Tibial artery (tissue), 4 donors: ENCODE results near the gene TSHZ1.

ENCODE experiments used
- DNase-seq, 2 donors: peaks; one replicate each; pipeline ENCODE4 v3.0.0-alpha.2; 2019
- H3K27ac ChIP-seq, 2 donors: fragments of 200-600 bp; sonication (generic) in 1 of 2; 1 replicate in 1 of 2; 2 replicates in 1 of 2; pipeline ENCODE4 v1.5.1; 2018 to 2019; ENCODE audit warnings: mild to moderate bottlenecking in 1 of 2
- H3K27me3 ChIP-seq, 2 donors: fragments of 200-600 bp; sonication (generic) in 1 of 2; one replicate each; pipeline versions ENCODE4 v1.5.1 to v1.6.0; 2016 to 2019
- H3K36me3 ChIP-seq, 3 donors: fragments of 200-600 bp; sonication (generic) in 2 of 3; one replicate each; pipeline ENCODE4 v1.5.1; 2016 to 2019; ENCODE audit warnings: mild to moderate bottlenecking in 2 of 3
- H3K4me1 ChIP-seq, 4 donors: fragments of 200-600 bp; sonication (generic) in 2 of 4; 1 replicate in 3 of 4; 2 replicates in 1 of 4; pipeline ENCODE4 v1.5.1; 2016 to 2019
- H3K4me3 ChIP-seq, 2 donors: fragments of 200-600 bp; sonication (generic) in 1 of 2; 1 replicate in 1 of 2; 2 replicates in 1 of 2; pipeline ENCODE4 v1.5.1; 2018 to 2019; ENCODE audit warnings: mild to moderate bottlenecking in 2 of 2
- H3K9me3 ChIP-seq, 3 donors: fragments of 200-600 bp; sonication (generic) in 1 of 3; one replicate each; pipeline ENCODE4 v1.5.1; 2016 to 2019
- CTCF ChIP-seq, 2 experiments: fragments of 200-600 bp in 1 of 2; fragments of 450-650 bp in 1 of 2; IDR thresholded peaks; one replicate each; pipeline ENCODE4 v1.5.1; 2017 to 2019; ENCODE audit warnings: antibody characterized with exemption in 2 of 2, mild to moderate bottlenecking in 1 of 2, moderate library complexity in 1 of 2
- intact Hi-C: fragments of 100-400 bp; cut with DNase I; formaldehyde crosslinking; loops from one replicate; pipeline ENCODE4 v1.15.0; 2023; ENCODE audit warnings: low total_unique reads

Gene TSHZ1

DNA sequence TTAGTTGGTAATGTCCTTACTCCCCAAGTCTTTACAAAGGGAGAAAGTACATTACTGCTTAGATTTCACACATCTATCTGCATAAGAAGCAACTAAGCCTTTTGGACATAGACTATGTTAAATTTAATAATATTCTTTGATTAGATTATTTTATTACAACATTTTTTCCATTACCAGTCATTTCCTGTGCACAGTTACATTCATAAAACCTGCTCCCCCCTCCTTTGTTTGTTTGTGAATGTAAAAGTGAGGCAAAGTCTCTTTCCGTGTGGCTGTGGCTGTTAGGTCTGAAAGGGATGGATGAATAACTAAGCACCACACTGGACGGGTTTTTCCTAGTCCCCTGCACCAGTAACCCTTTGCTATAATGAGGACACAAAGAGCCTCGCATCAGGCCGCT is 11.3 kb upstream of the TSHZ1 start:
- intact Hi-C loops, result no loop called here
- Histone ChIP-seq H3K9me3 (no peaks in the 10 kb centered on the region), H3K36me3 (peaks cover 0 to 10% (median 0%) of the 10 kb centered on the region in 3 donors), H3K27me3 (no peaks in the 10 kb centered on the region), H3K27ac (no peak overlapping the region), H3K4me1 (peaks cover 0 to 33% (median 14%) of the 10 kb centered on the region in 4 donors), H3K4me3 (no peak overlapping the region)
- TF ChIP-seq CTCF (IDR thresholded peaks at IDR 0.05), result no peak
- no peak for DNase-seq

DNA sequence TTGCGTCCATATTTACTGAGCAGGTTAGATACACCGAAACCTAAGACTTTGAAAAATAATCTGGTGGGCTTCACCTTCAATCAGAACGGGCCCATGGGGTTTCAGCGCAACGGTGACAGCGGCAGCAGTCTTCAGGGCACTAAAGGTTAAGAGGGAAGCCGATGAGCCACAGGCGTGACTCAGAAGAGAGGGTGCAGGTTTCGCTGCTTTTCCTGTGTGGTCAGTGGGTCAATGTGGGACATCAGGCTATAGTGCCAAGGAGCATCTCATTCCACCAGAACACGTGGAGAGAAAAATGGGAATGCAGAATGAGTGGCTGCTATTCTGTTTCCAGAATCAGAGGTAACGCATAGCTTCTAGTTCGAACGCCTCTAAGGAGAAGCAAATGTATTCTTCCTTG is 10.5 kb upstream of the TSHZ1 start:
- TF ChIP-seq CTCF (IDR thresholded peaks at IDR 0.05), result no peak
- H3K4me1 ChIP-seq, result peaks cover 0 to 41% (median 21%) of the 10 kb centered on the region in 4 donors
- no peaks in the 10 kb centered on the region for H3K9me3 ChIP-seq
- intact Hi-C loops, result no loop called here
- no peaks in the 10 kb centered on the region for H3K27me3 ChIP-seq
- H3K36me3 ChIP-seq, result peaks cover 0 to 10% (median 0%) of the 10 kb centered on the region in 3 donors
- H3K27ac ChIP-seq, result no peak overlapping the region
- H3K4me3 ChIP-seq, result no peak overlapping the region
- DNase-seq, result no peak

GRCh38 chr18:75200605-75201280 is 9.9 kb upstream of the TSHZ1 start:
- peaks cover 0 to 47% (median 23%) of the 10 kb centered on the region in 4 donors for H3K4me1 ChIP-seq
- peaks cover 0 to 10% (median 0%) of the 10 kb centered on the region in 3 donors for H3K36me3 ChIP-seq
- H3K9me3 ChIP-seq, result no peaks in the 10 kb centered on the region
- H3K27ac ChIP-seq, result no peak overlapping the region
- no peaks in the 10 kb centered on the region for H3K27me3 ChIP-seq
- H3K4me3 ChIP-seq, result no peak overlapping the region
- DNase-seq, result no peak
- intact Hi-C loops, result no loop called here
- TF ChIP-seq CTCF (IDR thresholded peaks at IDR 0.05), result no peak

GRCh38 chr18:75201282-75202270 is 9.0 kb upstream of the TSHZ1 start:
- Histone ChIP-seq H3K4me1 (peaks cover 0 to 54% (median 26%) of the 10 kb centered on the region in 4 donors), H3K36me3 (peaks cover 0 to 10% (median 0%) of the 10 kb centered on the region in 3 donors), H3K27ac (peak overlapping the region in 1 of 2 donors; percentile 11), H3K4me3 (no peak overlapping the region), H3K27me3 (no peaks in the 10 kb centered on the region), H3K9me3 (no peaks in the 10 kb centered on the region)
- no peak for DNase-seq
- intact Hi-C loops, result no loop called here
- no peak for TF ChIP-seq CTCF (IDR thresholded peaks at IDR 0.05)

GRCh38 chr18:75202696-75203365 is 7.8 kb upstream of the TSHZ1 start:
- intact Hi-C loops, result no loop called here
- Histone ChIP-seq H3K4me1 (peaks cover 0 to 64% (median 37%) of the 10 kb centered on the region in 4 donors), H3K4me3 (no peak overlapping the region)

More at GRCh38 chr18:75202696-75203365, 7.8 kb upstream of the TSHZ1 start:
- no peaks in the 10 kb centered on the region for H3K9me3 ChIP-seq
- DNase-seq, result no peak
- no peak overlapping the region for H3K27ac ChIP-seq
- no peak for TF ChIP-seq CTCF (IDR thresholded peaks at IDR 0.05)
- no peaks in the 10 kb centered on the region for H3K27me3 ChIP-seq
- peaks cover 0 to 10% (median 0%) of the 10 kb centered on the region in 3 donors for H3K36me3 ChIP-seq
